Stimulated activated CD4-positive, alpha-beta T cell treated with anti-CD3 and anti-CD28 coated beads, Interleukin-15, amount 100 ng/mL, for 48 hours (primary cell): ENCODE measurements around the gene SOX21.

Experiments
- DNase-seq, 2 donors: peaks; one replicate each; pipeline ENCODE4 v3.0.0-alpha.2; 2020; ENCODE audit warnings: low read depth in 2 of 2

SOX21 gene

GRCh38 chr13:94679614-94680013 is 32.7 kb downstream of the SOX21 start:
- DNase-seq, result no peak

- DNase-seq, result no peak
These were observed 33.5 kb downstream of the SOX21 start for GRCh38 chr13:94678845-94679244.

GRCh38 chr13:94677799-94678198 is 34.5 kb downstream of the SOX21 start:
- DNase-seq, result no peak

GRCh38 chr13:94674609-94675348 is 37.6 kb downstream of the SOX21 start:
- DNase-seq, result peak; percentile 30 to 49

- no peak for DNase-seq
These were observed 38.5 kb downstream of the SOX21 start for GRCh38 chr13:94673851-94674250.

- DNase-seq, result no peak
These were observed 39.9 kb downstream of the SOX21 start for GRCh38 chr13:94672400-94672799.

- DNase-seq, result peak in 1 of 2 donors; percentile 10
These were observed 45.2 kb downstream of the SOX21 start for GRCh38 chr13:94667190-94667589.

- no peak for DNase-seq
These were observed 46.3 kb downstream of the SOX21 start for GRCh38 chr13:94666065-94666464.

- no peak for DNase-seq
These were observed 47.5 kb downstream of the SOX21 start for GRCh38 chr13:94664889-94665288.

GRCh38 chr13:94662274-94662945 is 49.9 kb downstream of the SOX21 start:
- DNase-seq, result no peak

- DNase-seq, result no peak
These were observed 50.9 kb downstream of the SOX21 start for GRCh38 chr13:94661406-94661805.

GRCh38 chr13:94660695-94661326 is 51.5 kb downstream of the SOX21 start:
- DNase-seq, result no peak
